SU-DHL-6 (cell line): ENCODE measurements around the gene ZNF385D.

Experiments used
- EZH2phosphoT487 ChIP-seq: fragments of 200-600 bp; sonication (generic), shearing (Covaris generic); conservative IDR thresholded peaks from 2 replicates; pipeline ENCODE4 v1.6.1; 2018; ENCODE audit warnings: mild to moderate bottlenecking, antibody characterized with exemption, low read length, moderate library complexity, mixed read lengths
- TF ChIP-seq, protein P1 (sequence below): fragments of 200-600 bp; sonication (generic); IDR thresholded peaks from one replicate; pipeline ENCODE4 v1.5.1; 2017; ENCODE audit warnings: antibody characterized with exemption, mild to moderate bottlenecking, low read length, moderate library complexity; ENCODE audit not compliant: insufficient read depth, poor library complexity, severe bottlenecking

DNA sequence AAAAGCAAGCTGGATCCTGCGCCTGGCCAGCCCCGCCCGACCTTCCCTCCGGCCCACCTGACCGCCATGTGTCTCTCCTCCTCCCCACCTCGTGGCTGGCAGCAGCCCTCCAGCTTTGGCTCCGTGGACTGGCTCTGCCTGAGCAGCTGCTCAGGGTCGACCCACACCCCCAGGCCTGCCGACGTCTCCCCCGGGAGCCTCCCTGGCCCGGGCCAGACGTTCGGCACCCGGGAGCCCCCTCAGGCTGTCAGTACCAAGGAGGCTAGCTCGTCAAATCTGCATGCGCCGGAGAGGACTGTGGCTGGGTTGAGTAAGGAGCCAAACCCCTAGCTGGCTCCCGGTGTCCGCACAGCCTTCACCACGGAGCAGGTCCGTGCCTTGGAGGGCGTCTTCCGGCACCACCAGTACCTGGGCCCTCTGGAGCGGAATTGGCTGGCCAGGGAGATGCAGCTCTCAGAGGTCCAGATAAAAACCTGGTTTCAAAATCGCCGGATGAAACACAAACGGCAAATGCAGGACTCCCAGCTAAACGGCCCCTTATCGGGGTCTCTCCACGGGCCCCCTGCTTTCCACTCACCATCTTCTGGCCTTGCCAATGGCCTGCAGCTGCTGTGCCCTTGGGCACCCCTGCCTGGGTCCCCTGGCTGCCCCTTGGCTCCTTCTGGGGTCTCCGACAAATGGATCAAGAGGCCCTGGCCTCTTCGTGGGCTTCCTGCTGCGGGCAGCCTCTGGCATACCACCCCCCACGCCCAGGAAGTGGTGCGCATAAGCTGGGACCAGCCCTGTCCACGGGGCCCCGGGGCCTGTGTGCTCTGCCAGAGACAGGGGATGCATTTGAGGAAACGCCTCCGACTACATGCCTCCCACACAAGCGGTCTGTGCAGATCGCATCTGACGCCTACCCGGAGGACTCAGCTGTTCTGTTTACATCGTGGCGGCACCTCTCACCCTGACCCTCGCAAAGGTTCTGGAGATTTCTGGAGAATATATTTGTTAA is 345.0 kb downstream of the ZNF385D start:
- TF ChIP-seq, protein P1, sequence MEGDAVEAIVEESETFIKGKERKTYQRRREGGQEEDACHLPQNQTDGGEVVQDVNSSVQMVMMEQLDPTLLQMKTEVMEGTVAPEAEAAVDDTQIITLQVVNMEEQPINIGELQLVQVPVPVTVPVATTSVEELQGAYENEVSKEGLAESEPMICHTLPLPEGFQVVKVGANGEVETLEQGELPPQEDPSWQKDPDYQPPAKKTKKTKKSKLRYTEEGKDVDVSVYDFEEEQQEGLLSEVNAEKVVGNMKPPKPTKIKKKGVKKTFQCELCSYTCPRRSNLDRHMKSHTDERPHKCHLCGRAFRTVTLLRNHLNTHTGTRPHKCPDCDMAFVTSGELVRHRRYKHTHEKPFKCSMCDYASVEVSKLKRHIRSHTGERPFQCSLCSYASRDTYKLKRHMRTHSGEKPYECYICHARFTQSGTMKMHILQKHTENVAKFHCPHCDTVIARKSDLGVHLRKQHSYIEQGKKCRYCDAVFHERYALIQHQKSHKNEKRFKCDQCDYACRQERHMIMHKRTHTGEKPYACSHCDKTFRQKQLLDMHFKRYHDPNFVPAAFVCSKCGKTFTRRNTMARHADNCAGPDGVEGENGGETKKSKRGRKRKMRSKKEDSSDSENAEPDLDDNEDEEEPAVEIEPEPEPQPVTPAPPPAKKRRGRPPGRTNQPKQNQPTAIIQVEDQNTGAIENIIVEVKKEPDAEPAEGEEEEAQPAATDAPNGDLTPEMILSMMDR: no peak
- TF ChIP-seq EZH2phosphoT487: no peak
